Measurements from ENCODE around the gene SBF2.

The SBF2 gene

DNA sequence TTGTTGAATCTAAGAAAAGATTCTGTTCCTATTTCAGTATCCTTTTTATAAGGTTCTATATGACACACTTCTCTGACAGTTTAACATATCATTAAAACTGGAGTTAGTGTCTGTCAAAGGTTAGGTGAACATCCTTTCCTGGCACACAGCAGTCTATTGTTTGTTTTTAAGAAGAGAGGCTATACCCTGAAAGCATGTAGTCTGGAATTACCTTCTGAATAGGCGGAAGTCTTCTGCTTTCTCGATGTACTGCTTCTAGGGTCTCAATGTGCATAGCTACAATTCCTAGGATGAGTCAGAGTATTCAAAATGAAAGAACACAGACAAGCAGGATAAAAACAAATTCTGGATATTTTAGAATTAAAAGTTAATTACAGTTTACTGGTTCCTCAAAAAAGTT, 441.6 kb downstream of the SBF2 start:
- no peak for DNase-seq (ENCODE audit: low spot score)

DNA sequence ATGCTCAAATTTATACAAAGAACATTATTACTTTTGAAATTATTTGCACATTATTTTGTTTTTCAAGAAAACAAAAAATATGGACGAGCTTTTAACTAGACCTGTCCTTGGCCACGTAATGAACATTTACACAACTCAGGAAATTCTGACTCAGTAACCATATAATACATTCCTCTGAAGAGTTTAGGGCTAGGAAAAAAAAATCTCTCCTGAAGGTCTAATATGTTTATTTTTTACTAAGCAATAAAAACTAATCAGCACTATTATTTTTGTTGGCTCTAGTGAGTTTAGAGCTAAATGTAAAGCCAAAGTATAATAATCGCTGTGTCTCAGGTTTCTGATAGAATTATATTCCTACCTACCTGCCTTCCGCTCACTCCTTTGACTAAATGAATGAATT, 442.7 kb downstream of the SBF2 start:
- no peak for DNase-seq (ENCODE audit: low spot score)

DNA sequence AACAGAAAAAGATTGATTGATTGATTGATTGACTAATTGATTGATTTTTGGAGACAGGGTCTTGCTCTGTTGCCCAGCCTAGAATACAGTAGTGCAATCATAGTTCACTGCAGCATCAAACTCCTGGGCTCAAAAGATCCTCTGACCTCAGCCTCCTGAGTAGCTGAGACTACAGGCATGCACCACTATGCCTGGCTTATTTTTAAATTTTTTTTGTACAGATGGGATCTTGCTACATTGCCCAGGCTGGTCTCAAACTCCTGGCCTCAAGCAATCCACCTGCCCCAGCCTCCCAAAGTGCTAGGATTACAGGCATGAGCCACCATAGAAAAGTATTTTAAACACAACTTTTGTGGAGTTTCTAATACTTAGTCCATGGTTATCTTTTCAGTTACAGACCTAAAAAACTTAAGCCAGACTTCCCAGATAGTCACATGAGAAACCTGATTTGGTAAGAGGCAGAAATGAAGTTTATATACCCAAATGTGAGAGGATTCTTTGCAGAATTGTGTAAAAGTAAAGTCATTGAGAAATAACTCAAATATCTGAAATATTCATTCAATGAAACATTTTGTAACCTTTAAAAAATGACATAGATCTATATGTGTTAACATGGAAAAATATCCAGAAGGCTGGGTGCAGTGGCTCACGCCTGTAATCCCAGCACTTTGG, 443.7 kb downstream of the SBF2 start:
- no peak for DNase-seq (ENCODE audit: low spot score)

DNA sequence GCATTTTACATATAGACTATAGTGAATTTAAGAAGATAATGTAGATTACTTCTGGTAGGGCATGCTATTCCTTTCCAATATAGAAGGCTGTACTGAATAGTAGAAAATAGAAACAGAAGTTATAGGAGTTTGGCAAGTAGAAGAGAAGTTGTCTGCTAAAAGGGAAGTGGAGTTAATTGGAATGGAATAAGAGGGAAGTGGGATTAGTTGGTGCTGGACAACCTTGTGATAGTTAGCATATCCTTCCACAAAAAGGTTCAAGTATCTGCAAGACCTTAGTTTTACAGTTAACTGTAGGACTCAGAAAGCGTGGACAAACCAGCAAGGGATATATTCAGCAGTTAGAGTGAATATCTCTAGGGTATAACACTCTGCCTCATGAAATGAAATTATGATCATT, 444.6 kb downstream of the SBF2 start:
- DNase-seq (ENCODE audit: low spot score): no peak

DNA sequence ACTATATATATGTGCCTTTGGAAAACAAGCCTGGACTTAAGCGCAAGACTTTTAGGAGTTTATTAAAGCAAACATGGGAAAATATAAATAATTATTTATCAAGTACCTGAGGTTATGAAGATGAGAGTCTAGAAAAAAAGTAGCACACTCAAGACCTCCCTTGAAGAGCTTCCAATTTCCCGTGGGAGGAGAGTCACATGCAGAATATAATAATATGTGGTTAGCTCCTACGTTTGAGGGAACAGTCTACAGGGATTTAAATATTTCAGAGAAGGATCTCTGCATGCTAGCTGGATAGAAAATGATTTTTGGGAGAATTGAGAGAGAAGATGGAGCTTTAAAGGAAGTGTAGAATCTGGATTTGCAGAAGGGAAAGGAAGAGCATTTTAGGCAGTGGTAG, 446.4 kb downstream of the SBF2 start:
- DNase-seq (ENCODE audit: low spot score): no peak

DNA sequence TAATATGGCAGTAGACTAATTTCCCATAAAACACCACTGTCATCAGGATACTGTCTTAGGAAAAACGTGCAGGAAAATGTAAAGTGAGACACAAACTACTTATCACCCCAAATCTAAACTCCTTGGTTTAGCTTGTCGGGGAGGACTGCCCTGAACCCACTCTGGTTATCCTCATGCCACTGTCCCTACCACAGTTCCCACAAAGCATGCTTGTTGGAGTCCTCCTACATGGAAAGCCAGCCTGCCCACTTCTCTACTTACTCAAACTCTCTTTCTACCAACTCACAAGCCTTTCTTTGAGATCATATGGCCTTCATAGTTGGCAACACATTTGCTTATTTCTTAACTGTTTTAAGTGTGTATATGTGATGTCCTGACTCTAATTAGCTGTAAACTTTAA, 451.1 kb downstream of the SBF2 start:
- no peak for DNase-seq (ENCODE audit: low spot score)

DNA sequence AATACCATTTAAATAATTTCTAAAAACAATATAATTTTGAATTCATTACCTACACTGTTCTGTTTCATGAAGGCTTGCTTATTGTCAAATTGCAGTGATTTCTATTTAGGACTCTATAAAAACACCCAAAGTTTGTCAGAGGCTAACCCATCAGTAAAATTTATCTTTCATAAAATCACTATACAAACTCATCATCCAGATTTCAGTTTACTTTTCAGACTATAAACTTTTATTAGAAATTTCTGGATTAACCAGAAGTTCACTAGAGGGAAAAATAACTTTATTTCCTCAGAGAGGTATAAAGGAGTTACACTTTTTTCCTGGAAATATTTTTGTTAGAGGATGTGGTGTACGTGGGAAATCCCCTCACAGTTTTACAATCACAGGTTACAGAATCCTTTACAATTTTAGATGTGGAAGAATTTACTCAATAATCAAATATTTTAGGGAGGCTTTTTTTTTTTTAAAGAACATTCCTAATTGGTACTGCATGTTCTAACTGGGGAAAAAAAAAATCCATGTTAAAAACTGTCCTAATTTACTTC, 453.5 kb downstream of the SBF2 start:
- DNase-seq (ENCODE audit: low spot score): no peak

DNA sequence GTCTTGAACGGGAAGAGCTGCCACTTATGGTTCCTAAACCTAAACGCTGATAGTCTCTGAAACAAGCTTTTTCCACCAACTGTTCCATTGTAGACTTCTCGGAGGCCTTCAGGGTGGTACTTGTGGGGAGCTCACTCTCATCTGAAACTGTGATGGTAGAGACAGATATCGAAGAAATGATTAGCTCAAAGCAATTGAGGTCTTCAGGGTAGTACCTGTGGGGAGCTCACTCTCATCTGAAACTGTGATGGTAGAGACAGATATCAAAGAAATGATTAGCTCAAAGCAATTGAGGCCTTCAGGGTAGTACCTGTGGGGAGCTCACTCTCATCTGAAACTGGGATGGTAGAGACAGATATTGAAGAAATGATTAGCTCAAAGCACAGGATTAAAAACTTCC, 454.5 kb downstream of the SBF2 start:
- DNase-seq (ENCODE audit: low spot score): no peak

DNA sequence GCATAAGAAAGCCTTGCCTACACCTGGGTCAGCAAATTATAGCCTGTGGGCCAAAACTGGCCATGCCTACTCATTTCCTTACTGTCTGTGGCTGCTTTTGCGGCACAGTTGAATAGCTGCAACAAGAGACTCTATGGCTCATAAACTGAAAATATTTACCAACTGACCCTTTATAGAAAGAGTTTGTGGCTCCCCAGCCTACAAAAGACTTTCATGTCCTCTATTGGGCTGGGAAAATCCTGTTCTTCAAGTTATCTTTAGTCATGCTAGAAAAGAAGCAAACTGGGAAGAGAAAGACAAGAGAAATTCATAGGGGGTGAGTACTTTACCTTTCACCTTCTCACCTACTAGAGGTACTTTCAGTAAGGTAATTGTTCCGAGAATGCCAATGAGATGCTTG, 455.1 kb downstream of the SBF2 start:
- no peak for DNase-seq (ENCODE audit: low spot score)

DNA sequence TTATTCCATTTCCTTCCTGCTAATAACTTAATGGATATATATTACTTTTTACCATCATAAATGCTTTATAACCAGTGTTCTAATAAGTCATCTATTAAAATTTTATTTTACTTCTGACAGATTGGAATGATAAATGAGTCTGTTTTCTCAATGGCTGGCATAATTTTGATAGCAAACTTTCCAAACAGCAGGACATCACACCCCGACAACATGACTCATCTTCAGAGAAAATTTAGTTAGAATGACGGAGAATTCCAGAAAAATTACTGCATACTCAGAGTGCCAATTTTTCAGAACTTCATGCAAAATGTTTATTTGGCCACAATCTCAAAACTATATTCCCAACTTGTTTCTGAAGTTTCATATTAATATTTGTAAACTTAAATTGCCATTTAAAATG, 455.8 kb downstream of the SBF2 start:
- no peak for DNase-seq (ENCODE audit: low spot score)

DNA sequence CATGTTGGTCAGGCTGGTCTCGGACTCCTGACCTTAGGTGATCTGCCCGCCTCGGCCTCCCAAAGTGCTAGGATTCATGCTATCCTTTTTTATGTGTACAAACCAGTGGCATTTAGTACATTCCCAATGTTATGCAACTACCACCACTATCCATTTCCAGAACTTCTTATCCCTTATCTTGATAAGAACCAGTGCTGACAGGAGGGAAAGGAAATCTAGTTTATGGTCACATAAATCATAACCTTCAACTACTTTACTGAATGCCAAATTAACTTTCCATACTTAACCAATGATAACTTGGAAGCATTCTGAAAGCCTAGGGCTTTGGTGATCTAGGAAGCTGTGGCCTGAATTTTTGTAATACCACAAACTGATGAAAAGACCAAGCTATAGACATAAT, 459.7 kb downstream of the SBF2 start:
- no peak for DNase-seq (ENCODE audit: low spot score)

DNA sequence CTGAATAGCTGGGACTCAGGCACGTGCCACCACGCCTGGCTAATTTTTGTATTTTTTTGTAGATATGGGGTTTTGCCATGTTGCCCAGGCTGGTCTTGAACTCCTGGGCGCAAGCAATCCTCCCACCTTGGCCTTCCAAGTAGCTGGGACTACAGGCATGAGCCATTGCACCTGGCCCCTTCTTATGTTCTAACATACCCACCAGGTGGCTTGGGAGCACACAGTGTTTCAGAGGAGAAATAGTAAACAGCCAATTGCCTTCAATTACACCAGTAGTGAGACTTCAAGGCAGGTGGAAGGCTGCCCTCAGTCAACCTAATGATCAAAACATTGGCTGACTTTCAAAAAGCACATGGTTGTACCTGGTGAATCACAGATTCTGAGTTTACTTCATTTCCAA, 462.9 kb downstream of the SBF2 start:
- DNase-seq (ENCODE audit: low spot score): no peak

DNA sequence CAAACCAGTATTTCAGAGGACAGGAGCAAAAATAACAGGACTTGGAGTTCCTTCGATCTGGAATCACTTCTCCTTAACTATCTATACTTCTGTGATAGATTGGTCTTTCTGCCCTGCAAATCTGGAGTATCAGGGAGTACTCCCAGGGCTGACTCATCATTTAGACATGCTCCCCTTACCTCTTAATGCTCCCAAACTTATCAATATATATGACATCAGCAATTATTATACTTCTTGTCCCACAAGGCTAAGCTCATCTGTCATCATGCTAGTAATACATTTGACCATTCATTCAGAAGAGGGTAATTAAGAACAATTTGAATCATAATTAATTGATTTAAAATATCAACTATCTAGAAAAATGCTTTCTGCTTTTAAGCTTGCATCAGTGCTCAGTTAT, 466.3 kb downstream of the SBF2 start:
- DNase-seq (ENCODE audit: low spot score): no peak

DNA sequence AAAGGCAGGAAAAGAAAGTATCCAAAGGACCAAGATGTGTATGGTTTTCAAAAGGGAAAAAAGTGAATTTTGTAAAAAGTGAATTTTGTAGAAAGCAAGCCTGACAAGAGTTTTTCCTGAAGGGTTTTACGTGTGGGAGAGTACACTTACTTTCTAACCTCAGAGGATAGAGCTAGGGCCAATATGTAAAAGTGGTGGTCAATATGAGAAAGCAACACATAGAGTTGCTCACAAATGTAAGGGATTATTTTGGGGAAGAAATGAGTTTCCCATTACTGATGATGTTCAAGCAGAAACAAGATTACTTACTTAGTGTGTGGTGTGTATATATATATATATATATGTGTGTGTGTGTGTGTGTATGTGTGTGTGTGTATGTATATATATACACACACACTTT, 467.6 kb downstream of the SBF2 start:
- DNase-seq (ENCODE audit: low spot score): no peak

DNA sequence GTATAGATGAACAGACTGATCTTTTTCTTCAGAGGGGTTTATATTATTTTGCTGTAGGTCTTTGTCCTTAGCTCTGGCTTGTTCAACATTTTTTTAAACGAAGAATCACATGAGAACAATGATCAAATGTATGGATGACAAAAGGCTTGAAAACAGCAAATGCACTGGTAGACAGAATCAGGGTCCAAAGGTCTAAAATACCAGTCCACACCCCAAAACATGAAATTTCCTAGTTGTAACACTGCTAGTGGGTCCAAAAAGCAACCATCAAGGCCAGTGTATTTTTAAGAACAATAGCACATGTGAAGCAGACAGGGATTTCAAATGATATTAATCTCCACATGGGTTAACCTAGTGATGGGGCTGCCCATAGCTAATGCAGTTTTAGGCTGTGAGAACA, 468.1 kb downstream of the SBF2 start:
- no peak for DNase-seq (ENCODE audit: low spot score)

DNA sequence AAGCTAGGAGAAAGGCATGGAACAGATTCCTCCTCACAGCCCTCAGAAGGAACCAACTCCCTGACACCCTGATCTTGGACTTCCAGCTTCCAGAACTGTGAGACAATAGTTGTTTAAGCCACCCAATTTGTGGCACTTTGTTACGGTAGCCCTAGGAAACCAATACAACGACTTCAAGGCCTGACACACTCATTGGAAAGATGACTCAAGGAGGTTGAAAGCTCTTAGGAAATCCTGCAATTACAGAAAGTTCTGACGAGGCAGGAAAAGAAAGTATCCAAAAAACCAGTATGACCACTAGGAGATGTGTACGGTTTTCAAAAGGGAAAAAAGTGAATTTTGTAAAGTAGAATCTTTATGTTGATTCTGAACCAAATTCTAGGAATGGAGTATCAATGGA, 468.7 kb downstream of the SBF2 start:
- no peak for DNase-seq (ENCODE audit: low spot score)

DNA sequence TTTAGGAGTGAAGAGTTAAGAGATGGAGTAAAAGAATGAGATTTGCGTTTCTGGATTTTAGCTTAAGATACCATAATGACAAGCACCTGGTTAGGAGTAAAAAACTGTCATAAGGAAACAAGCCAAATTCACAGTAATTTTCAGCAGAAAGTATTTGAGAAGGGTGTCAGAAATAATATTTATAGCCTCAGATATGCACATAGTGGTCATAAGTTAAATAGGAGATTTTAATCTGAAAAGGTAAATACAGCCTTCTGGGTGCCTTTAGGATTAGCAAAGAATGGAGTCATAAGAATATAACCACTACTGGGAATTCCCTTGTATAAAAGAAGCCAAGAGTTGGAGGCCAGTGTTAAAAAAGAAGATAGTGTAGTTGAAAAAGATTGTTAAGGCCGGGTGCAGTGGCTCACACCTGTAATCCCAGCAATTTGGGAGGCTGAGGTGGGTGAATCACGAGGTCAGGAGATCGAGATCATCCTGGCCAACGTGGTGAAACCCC, 470.1 kb downstream of the SBF2 start:
- no peak for DNase-seq (ENCODE audit: low spot score)

DNA sequence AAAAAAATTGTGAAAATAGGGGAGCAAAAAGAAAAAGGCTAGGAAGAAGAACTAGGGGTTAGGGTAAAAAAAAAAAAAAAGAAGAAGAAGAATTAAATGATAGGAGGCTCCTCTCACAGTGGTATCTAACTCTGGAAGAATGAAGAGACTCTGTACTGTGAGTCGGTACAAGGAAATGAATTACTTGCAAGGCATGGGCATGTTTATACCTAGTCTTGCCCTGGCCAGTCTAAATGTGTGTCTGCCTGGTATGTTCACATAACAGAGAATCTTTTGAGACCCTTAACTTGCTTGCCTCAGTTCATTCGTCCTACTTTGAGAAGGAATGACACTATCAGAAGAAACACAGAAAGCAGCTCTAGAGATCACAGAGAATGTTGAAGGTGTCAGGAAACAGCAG, 470.6 kb downstream of the SBF2 start:
- no peak for DNase-seq (ENCODE audit: low spot score)

DNA sequence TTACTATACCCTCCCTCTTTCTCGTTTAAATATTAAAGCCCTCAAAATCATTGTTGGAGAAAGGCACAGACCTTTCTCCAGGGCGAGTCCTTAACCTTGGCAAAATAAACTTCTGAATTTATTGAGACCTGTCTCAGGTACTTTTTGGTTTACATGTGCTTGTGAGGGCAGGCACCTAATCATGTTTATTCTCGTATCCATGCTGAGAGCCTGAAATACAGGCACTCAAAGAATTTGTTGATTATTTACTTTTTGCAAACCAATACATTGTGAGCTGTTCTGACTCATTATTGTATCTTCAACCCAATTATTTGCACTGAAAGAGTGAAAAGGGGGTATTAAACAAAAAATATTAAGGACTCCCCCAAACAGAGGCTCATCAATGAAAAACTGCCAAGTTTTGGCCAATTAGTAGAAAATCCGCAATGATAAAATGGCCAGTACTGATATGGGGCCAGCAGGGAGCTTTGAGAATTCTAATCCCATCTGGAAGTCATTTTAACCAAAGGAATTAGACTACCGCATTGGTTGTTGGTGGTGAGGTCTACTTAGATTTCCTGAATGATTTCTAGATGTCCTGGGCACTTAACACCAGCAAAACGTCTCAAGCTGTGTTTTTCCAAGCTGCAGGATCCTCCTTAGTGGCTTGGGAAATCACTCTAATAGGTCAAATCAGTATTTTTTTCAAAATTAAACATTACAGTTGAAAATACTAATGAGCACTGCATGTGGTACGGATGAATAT, 472.8 kb downstream of the SBF2 start:
- DNase-seq (ENCODE audit: low spot score): no peak

DNA sequence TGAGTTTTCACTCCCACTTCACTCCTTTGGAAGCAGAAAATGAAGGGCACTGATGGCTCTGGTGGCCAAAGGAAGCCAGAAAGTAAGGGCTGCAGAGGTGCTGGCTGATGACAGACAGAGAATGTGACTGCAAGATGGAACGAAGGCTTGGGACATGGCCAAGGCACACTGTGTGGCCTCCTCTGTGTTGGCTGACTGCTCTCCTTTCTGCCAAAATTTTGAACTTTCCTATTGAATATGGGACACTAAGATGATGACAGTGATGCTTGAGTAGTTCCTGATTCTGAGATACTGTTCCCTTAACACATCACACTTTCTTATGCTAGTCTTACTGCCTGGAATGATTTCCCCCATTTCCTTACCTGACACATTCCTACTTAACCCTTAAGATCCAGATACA, 473.8 kb downstream of the SBF2 start:
- no peak for DNase-seq (ENCODE audit: low spot score)

DNA sequence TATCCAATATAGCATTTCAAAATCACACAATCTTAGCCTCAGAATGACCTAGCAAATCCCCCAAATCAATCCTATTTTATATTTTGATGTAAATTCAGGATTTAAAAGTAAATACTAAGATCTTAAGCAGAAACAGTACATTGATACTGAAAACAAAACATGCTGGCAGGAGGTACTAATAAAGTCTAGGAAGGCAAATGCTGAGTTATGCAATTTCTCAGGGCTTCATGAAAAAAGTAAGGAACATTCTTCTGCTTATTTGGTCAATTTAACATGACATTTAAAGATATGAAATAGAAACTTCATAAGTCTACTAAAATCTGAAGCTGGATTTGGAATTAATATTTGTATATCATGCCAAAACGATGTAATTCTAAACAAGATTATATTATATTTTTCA, 476.8 kb downstream of the SBF2 start:
- DNase-seq (ENCODE audit: low spot score): no peak

DNA sequence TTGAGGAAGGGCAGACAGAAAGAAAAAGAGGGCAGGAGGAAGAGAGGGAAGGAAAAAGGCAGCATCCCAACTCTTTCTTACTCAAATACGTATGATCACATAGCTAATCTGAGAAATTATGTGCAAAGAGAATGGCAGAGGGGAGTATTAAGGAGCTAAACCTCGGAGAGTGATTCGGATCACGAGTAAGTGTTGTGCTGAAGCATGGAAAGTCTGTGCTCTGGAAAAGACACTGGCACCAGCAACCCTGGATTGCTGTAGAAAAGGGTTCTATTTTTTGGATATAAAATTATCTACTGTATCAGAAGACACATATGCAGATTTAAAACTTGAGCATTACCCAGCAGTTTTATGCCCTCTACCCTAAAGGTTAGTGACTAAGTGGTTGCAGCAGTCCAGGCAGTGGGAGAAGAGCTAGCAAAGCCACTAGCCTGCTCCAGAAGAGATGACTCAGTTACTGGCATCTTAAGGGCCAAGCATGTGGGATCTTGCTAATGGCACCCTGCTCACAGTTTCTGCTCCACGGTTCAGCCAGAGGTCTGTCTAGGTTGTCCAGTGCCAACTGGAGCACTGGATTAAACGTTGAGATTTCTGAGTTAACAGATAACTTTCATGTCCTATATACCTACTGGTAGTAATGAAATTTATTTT, 478.4 kb downstream of the SBF2 start:
- DNase-seq (ENCODE audit: low spot score): no peak

DNA sequence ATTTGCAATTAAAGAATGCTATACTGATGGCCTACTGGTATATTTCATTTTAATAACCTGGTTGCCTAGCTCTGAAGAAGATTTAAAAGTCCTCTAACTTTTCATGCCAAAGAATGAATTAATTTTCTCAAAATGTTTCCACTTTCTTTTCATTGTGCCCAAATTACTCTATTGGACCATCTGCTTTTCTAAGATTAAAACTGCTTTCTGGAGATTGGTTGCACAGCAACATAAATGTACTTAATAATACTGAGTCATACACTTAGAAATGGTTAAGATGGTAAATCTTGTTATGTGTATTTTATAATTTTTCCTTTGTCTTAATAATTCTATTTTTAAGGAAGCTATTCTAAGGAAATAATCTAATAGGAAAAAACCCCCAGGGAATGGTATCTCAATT, 479.9 kb downstream of the SBF2 start:
- no peak for DNase-seq (ENCODE audit: low spot score)
